Adipose tissue (tissue), 3 donors: ENCODE results near the gene RAB7B. TPM values are rescaled to one million over a fixed set of nuclear protein-coding genes. Genes with fewer than 3 reads are reported as not detected.
"Not testable (repeated sequence)": the region's sequence is repeated elsewhere in the genome, so short reads cannot be mapped to it uniquely, and the experiment has no call there.

Experiments used
- H3K27ac ChIP-seq: one replicate; pipeline ENCODE4 v1.5.1; 2013; ENCODE audit warnings: low read depth, low read length
- WGBS, 3 donors: extraction: QIAGEN DNeasy Blood & Tissue Kit; methylation state at CpG; one replicate each; pipeline ENCODE4 v1.1.7; 2013; 5-methylcytosine and 5-hydroxymethylcytosine counted together
- polyA plus RNA-seq, 3 donors: library from polyadenylated mRNA; stranded (reverse); fragments of 200-250 nt; gene quantifications; one replicate each; pipeline ENCODE4 v1.2.3, GENCODE V29; 2013
- donor health status: healthy with polysubstance abuse.
- donor health status: Bipolar disorder and iron deficiency.
- donor health status: healthy.

Gene RAB7B
- 1 to 10 TPM in 2 of 3 donors, under 1 TPM in 1; 0.54 to 6.4 (median 5.5) TPM for polyA plus RNA-seq

GRCh38 chr1:206002871-206003801 is at the start of gene RAB7B:
RAB7B (minus strand) TSS chr1:206003395; CDS start chr1:205994135, 9,260 bp downstream.
- 30 to 63% (median 36%) methylated on average over 12 of the region's 12 CpGs for WGBS, 3 donors
- no peak within 1 kb of the TSS for H3K27ac ChIP-seq

- not testable (repeated sequence) for H3K27ac ChIP-seq
- WGBS, 3 donors, result 88 to 97% (median 94%) methylated on average over 3 to 6 of the region's 8 CpGs
Observed at GRCh38 chr1:206052231-206052865, 49.2 kb upstream of the RAB7B start.

DNA sequence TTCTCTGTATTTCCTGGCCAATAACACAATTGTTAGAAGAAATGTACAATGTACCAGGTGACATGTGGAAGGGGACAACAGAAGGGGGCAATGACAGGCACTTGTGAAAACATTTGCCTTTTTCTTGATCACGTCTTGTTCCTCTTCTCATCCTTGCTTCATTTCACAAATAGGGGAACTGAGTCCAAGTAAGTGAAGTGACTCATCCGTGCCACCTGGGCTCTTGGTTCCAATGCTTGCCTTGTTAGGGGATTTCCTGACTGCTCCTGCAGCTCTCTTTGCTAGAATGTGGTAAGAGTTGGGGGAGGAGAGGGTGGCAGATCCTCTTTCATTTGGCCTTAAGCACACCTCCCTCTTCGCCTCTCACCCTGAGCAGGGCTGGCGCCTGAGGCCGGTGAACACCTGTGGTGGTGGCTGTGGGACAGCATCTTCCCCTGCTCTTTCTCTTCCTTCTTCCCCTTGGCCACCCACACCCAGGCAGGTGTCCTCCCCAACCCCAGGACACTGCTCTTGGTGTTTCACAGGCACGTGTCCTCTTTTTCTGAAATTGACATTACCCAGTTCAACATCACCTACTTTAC is 47.5 kb upstream of the RAB7B start:
- H3K27ac ChIP-seq, result no peak overlapping the region
- WGBS, 3 donors, result 48 to 78% (median 54%) methylated on average over 6 of the region's 6 CpGs

- no peak overlapping the region for H3K27ac ChIP-seq
- 79 to 89% (median 80%) methylated on average over 3 of the region's 3 CpGs for WGBS, 3 donors
Observed at GRCh38 chr1:206049919-206050600, 46.9 kb upstream of the RAB7B start.

DNA sequence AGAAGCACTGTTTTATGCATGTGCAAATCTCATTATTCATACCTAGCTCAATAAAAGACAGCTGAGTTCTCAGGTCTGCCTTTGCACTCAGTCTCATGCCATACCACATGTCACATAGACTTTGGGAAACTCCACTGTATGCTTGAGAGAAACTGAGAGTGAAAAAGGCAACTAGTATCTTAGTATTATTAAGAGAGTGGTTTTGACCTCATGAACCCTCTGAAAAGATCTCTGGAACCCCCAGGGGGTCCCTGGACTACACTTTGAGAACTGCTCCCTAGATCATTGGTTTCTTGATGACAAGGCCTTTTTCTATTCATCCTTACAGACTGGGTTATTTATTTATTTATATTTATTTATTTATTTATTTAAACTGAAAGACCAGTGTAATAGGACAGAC is 46.1 kb upstream of the RAB7B start:
- H3K27ac ChIP-seq, result no peak overlapping the region

- 24 to 63% (median 60%) methylated on average over 6 of the region's 6 CpGs for WGBS, 3 donors
- H3K27ac ChIP-seq, result no peak overlapping the region
Observed at GRCh38 chr1:206048582-206048981, 45.4 kb upstream of the RAB7B start.

- no peak overlapping the region for H3K27ac ChIP-seq
- 68 to 78% (median 76%) methylated on average over 4 of the region's 4 CpGs for WGBS, 3 donors
Observed at GRCh38 chr1:206047271-206047670, 44.1 kb upstream of the RAB7B start.

DNA sequence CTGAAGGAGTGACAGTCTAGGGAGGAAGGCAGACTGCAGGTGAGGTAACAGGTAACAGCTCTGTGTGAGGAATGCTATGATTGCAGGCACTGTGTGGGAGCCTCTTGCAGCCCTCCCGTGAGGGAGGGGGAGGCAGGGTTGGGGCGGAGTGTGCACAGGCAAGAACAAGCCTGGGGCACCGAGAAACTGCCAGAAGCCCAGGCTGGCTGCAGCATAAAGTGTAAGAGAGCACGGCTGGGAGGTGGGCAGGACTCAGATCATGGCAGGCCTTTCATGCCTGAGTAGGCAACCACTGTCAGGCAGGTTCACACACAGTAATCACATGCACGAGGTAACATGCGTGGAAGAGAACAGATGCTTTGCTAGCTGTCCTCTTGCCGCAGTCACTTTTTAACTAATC is 38.4 kb upstream of the RAB7B start:
- no peak overlapping the region for H3K27ac ChIP-seq
- WGBS, 3 donors, result 43 to 61% (median 60%) methylated on average over 7 of the region's 7 CpGs

DNA sequence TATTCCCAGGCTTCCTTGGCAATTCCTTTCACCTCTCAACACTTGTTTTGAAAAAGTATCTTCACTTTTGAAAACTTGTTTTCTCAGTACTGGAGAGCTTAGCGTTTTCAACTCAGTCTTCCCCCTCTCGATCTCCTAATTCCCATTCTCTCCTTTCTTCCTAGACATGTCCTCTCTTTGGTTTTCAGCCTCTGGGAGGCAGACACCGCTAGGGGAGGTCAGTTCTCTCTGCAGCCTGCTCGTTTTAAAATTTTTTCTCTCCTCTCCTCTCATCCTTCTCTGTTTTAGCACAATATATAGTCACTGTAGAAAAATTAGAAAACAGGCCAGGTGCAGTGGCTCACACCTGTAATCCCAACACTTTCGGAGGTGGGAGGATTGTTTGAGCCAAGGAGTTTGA is 37.1 kb upstream of the RAB7B start:
- 64 to 71% (median 69%) methylated on average over 5 of the region's 5 CpGs for WGBS, 3 donors
- H3K27ac ChIP-seq, result no peak overlapping the region

- 42 to 58% (median 43%) methylated on average over 7 of the region's 7 CpGs for WGBS, 3 donors
Observed at GRCh38 chr1:206039046-206039973, 36.1 kb upstream of the RAB7B start.

GRCh38 chr1:206037581-206037980 is 34.4 kb upstream of the RAB7B start:
- no peak overlapping the region for H3K27ac ChIP-seq
- 88 to 90% (median 89%) methylated on average over 9 of the region's 9 CpGs for WGBS, 3 donors

More at GRCh38 chr1:206039046-206039973, 36.1 kb upstream of the RAB7B start:
- no peak overlapping the region for H3K27ac ChIP-seq

GRCh38 chr1:206036663-206037455 is 33.7 kb upstream of the RAB7B start:
- H3K27ac ChIP-seq, result no peak overlapping the region
- WGBS, 3 donors, result 34 to 39% (median 34%) methylated on average over 2 of the region's 2 CpGs

- WGBS, 3 donors, result 43 to 60% (median 44%) methylated on average over 5 of the region's 5 CpGs
- H3K27ac ChIP-seq, result no peak overlapping the region
Observed at GRCh38 chr1:206035027-206035426, 31.8 kb upstream of the RAB7B start.

- 82 to 89% (median 83%) methylated on average over 5 of the region's 5 CpGs for WGBS, 3 donors
- no peak overlapping the region for H3K27ac ChIP-seq
Observed at GRCh38 chr1:206032380-206033140, 29.4 kb upstream of the RAB7B start.

GRCh38 chr1:206030714-206031113 is 27.5 kb upstream of the RAB7B start:
- no peak overlapping the region for H3K27ac ChIP-seq
- WGBS, 3 donors, result 7 to 11% (median 7%) methylated on average over 4 of the region's 4 CpGs

DNA sequence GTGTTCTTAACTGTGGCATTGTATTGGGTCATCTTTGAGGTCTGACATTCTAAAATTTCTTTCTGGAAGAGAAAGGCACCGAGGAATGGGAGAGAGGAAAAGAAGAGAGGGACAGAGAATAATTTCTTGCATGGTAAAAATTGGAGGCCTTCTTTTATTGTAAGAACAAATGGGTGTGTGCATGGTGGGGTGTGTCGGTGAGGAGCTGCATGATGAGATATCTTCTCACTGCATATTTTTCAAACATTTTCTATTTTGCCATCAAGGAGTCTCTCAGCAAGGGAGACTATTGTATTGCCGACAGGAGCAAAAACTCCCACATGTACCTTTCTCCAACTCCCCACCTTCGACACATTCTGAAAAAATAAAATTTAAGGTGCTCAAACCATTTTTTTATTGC is 27.0 kb upstream of the RAB7B start:
- 66 to 68% (median 68%) methylated on average over 4 of the region's 4 CpGs for WGBS, 3 donors
- no peak overlapping the region for H3K27ac ChIP-seq
